T47D (cell line): Measurements from ENCODE around the gene CALY.

ENCODE experiments used
- DNase-seq, 2 experiments: peaks; one replicate each; pipeline versions ENCODE4 v3.0.0 to v3.0.0-alpha.2; 2011 to 2012; ENCODE audit warnings: low read depth in 1 of 2, low spot score in 1 of 2
- JUND ChIP-seq: IDR thresholded peaks from 2 replicates; pipeline ENCODE4 v1.6.1; 2012; ENCODE audit warnings: low read depth
- in situ Hi-C: cut with HindIII; loops from 2 replicates; pipeline ENCODE4 v1.10.0; 2016; ENCODE audit warnings: low sequenced_read_pairs, low pct_unique_long_range_greater_than_20kb

CALY gene

DNA sequence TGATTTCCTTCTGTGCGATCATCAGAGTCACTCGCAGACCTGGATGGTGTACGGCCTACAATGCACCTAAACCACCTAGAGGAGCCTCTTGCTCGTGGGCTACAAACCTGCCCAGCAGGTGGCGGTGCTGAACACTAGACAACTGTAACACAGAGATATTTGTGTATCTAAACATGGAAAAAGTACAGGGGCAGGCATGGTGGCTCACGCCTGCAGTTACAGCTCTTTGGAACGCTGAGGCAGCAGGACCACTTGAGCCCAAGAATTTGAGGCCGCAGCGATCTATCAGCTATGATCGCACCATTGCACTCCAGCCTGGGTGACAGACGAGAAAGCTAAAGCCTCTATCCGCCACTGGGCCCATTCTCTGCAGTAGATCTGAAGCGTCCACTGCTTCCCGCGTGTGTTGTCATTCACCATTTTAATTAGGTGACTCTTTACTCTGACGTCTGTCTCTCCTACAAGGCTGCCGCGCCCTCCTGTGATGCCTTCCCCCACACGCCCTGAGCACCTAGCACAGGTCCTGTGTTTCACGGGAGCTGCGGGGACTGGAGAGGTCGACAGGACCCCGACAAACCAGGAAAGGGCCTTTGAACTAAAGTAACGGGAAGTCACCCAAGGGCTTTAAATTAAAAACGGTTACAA, 28.8 kb downstream of the CALY start:
- TF ChIP-seq JUND, result no peak
- DNase-seq, result peak in 1 of 2 experiments; percentile 86
- in situ Hi-C loops, result no loop called here

DNA sequence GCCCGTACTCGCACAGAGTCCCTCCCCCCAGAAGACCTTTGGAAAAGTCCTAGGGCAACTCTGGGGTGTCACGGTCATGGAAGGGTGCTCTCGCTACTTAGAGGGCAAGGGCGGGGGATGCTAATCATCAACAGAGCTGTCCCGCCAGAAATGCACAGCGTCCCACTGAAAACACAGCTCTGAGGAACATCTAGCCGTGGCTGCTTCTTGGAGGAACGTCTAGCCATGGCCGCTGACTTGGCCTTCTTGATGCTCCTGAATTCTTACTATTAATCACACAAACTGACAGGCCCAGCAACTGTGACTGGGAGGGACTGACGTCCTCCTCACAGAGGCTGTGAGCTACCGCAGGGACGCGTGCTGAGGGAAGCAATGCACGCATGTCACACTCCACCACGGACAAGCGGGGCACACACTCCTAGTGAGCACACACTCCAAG, 29.7 kb downstream of the CALY start:
- no peak for TF ChIP-seq JUND
- in situ Hi-C loops, result no loop called here
- DNase-seq, result no peak

DNA sequence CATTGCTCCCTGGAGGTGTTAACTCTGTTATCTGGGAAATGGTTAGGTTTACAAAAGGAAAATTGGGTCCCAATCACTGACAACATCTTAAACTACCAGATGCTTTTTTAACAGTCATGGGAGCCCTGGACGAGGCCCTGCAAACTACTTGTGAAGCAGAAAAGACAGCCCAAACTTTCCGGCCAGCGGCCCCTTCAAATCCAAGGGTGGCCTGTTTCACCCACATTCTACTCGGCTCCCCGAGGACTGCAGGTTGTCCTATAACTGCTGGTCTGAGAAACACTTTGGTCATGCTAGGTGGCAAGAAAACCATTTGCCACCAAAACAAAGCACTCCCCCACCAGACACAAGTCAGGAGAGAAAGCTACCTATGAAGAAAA, 30.6 kb downstream of the CALY start:
- in situ Hi-C loops, result no loop called here
- TF ChIP-seq JUND, result no peak
- DNase-seq, result no peak

DNA sequence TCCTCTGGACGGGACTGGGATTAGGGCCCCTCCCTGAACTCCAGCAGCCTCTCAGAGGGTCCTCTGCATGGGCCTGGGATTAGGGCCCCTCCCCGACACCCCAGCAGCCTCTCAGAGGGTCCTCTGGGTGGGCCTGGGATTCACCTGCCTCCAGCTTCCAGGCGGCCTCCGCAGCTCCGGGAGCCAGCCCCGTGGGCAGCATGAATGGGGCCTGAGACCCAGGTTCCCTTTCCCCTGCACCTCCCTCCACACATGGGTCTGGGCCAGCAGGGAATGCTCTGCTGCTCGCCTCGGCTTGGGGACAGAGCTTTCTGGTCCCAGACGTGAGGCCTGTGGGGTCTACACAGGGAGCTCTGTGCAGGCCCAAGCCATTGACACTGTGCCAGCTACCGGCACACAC, 33.5 kb downstream of the CALY start:
- no peak for TF ChIP-seq JUND
- in situ Hi-C loops, result no loop called here
- DNase-seq, result no peak

DNA sequence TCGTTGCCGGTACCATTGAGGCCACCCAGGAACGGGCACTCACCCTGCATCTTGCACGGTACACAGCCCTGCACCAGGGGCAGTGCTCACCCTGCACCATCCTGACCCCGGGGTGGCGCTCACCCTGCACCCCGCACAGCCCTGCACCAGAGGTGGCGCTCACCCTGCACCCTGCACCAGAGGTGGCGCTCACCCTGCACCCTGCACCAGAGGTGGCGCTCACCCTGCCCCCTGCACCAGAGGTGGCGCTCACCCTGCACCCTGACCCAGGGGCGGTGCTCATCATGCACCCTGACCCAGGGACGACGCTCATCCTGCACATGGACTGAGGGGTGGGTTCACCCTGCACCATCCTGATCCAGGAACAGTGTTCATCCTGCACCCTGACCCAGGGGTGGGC, 34.5 kb downstream of the CALY start:
- DNase-seq, result no peak
- in situ Hi-C loops, result no loop called here
- no peak for TF ChIP-seq JUND

DNA sequence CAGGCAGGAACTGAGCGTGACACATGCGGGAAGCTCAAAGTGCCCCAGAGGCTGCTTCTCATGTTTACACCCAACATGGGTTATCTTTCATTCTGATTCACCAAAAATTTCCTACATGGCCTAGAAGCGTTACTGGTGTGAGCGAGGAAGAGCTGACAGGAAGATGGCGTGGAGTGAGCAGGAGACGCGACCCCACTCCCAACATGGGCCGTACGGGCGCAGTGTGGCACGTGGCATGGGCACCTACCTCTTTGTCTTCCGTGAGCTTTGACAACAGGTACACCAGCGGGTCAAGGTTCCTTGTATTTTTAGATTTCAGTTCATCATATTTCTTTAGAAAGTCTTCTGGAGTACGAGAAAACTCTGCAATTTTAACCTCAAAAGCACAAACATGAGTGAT, 37.0 kb downstream of the CALY start:
- no peak for TF ChIP-seq JUND
- DNase-seq, result no peak
- in situ Hi-C loops, result no loop called here

DNA sequence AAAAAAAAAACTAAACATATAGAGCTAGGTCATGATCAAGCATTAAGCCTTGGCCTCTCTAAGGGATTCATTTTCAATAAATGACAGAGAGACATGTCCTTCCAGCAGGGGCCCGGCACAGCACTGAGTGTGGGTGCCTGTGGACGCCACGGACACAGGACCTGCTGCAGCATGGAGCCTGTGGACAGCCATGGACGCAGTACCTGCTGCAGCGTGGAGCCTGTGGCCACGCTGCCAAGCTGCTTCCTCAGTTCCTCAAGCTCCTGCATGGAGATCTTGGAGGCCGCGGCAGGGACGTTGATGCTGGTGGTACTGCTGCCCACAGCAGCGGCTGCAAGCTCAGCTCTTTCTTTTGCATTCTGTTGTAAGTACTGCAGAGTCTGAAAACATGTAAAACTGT, 37.5 kb downstream of the CALY start:
- in situ Hi-C loops, result no loop called here
- TF ChIP-seq JUND, result no peak
- no peak for DNase-seq

DNA sequence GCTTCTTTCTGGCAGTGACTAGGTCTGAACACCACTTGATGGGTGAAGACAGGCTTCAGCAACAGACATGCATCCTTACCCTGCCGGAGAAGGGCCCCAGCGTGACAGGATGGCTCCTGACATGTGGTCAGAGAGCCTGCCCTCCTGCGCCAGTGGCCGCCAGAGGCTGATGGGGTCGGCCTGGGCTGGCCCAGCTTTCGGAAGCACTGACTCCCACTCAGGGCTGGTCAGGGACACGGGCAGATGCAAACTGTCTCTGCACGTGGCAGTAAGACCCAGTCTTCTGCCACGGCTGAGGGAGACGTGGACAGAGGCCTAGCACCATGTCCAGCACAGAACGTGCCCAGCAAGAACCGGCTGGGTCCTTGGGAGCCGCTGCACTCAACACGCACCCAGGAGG, 38.2 kb downstream of the CALY start:
- in situ Hi-C loops, result no loop called here
- no peak for DNase-seq
- no peak for TF ChIP-seq JUND

DNA sequence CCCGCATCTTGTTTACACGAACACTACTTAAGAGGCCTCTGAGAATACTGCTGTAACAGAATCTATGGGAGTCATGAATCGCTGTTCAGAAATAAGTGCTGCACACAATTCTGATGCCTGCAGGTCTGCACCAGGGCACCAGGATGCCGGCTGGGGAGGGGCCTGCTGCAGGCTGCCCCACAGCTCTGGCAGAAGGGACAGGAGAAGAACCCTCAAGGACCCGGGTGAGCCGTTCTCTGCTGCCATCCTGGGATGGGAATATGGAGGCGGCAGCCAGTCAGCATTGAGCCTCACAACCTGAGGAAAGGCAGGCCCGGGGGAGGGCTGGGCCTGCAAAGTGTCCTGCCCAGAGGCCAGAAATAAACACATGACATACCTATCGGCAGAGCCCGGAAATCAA, 39.2 kb downstream of the CALY start:
- in situ Hi-C loops, result no loop called here
- TF ChIP-seq JUND, result no peak
- no peak for DNase-seq

DNA sequence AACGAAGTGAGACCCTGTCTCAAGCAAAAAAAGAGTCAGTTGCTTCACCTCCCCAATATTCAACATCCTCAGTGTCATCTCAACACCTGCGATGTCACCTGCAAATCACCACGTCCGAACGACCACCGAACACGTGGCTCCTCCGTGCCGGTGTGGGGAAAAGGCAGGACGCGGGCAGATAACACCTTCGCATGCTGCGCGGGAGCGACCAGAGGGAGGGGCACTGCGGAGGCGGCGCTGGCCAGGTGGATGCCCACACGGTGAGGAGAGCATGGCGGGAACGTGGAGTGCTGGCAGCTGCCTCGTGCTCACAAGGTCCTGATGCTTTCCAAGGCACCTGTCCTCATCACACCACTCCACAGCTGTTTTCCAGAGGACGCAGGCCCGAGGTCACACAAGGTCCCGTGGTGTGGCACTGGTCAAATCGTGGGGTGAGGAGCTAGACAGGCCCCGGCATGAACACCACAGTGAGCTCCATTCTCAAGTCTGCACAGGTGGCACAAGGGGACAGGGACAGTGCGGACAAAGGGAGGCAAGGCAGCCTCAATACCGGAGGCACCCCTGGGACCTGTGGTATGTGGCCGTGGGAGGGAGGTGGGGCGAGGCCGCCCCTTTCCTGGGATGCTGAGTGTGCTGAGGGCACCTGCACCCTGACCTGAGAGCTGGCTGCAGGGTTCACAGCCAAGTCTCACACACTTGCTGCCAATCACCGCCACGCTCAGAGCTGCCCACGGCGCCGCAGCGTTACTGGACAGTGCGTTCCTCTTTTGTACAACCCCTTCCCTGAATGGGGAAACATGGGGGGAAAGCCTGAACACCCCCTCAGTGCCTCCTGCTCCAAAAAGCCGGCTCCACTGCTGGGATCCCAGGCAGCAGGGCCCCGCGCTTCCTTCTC, 41.0 kb downstream of the CALY start:
- in situ Hi-C loops, result no loop called here
- TF ChIP-seq JUND, result no peak
- DNase-seq, result no peak

DNA sequence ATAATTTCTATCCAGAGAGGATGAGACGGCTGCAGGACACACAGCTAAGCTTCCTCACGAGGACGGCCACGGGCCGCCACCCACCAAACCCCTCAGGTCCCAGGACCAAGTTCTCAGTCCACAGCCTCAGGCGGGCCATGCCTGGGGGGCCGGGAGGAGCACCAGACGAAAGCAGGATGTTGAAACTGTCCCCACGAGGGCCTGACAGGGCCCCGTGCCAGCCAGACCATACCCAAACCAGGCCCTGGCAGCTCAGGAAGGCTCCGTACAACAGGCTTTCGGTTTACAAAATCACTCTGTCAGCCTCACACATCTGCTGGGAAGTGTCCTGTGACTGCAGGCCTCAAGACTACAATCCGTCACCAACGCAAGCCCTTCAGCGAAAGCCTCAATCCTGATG, 42.5 kb downstream of the CALY start:
- in situ Hi-C loops, result no loop called here
- no peak for TF ChIP-seq JUND
- no peak for DNase-seq

DNA sequence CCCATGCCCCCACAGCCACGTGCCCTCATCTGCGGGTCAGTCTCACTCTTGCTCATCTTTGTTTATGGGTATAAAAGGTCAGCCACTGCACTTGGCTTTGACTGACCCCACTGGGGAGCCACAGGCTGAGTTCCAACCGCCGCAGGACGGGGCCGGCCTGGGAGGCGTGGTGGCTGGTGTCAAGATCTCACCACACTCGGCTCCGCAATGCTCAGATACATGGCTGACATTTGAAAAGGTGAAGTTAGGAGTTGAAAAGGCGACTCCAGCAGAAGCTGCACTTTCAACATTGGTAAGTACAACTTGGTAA, 42.9 kb downstream of the CALY start:
- no peak for TF ChIP-seq JUND
- in situ Hi-C loops, result no loop called here
- DNase-seq, result no peak

DNA sequence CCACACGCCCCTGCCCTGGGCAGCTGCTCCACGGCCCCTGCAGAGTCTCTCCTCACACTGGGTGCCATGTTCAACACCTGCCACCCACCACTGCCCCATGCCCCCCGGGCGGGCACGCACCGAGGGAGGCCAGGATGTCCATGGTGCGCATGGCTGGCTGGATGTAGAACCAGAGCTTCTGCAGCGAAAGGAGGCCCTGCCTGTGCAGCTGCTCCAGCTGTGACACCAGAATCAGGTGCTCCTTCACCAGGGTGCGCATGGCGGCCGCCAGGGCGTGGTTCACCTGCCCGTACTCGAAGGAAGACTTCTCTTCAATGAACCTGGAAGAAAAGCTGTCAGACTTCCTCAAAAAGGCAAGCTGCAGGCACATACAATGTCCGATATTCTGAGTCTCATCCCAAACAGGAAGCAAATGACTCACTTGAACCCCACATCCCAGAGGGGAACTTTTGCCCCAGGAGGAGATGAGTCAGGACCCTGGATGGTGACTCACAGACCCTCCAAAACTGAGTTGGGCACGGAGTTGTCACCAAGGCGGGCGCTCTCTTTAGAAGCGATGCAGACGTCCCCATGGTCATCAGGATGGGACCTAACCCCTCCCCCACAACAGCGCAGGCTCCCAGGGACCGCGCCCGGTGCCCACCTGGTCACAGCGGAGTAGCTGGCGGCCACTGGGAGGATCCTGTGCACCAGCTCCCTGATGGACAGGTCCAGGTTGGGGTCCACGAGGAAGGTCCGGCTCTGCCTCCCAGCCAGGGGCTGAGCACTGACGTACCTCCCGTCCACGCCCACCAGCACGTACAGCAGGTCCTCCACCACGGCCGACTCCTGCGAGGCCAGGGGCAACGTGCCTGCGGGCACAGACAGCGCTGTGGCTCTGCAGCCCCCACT, 43.5 kb downstream of the CALY start:
- DNase-seq, result no peak
- TF ChIP-seq JUND, result no peak
- in situ Hi-C loops, result no loop called here
